HG02798 (cell line): Measurements from ENCODE around the gene GID4.
A peak's percentile ranks its signal among the peaks of the same experiment; 100 is the strongest.
"Not testable (repeated sequence)": the region's sequence is repeated elsewhere in the genome, so short reads cannot be mapped to it uniquely, and the experiment has no call there.

Source experiments
- ATAC-seq: cut with Tn5 transposase; IDR thresholded peaks from one replicate; pipeline ENCODE4 v1.9.1; 2021; ENCODE audit warnings: mild to moderate bottlenecking; ENCODE audit not compliant: unreplicated experiment, poor library complexity

The GID4 gene

DNA sequence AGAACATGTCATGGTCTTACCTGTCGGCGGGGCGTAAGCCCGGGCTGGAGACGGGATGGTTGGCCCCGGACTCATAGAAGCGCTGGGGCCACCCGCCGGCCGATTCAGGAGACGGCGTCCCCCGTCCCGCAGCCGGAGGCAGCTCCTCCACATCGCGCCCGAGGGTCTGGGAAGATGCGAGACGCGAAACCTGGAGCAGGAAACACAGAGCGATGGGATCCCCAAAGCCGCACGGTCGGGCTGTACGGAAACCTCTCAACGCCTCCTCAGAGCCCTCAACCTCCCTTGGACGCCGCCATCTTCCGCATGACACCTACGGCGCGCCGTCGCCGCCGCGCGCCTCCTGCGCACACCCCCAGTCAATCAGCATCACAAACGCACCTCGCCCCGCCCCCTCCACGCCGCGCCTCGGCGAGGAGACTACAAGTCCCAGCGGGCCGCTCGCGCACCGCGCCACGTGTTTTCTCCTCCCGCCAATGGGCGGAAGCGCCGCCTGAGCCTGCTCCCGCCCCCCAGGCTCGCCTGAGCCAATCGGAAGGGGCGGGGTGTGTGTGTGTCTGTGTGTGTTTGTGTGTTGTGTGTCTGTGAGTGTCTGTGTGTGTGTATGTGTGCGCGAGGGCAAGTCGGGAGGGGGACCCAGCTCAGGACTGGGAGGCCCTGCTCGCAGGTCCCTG lies at the start of gene GID4, which contains the start of gene ATPAF2:
TSS of gene GID4 (plus strand) at position 548 of the 674 bp plus-strand sequence. CDS start at position 605, 57 bp downstream.
TSS of gene ATPAF2 (minus strand) at position 308 of the 674 bp plus-strand sequence. CDS start at position 153, 155 bp downstream.
- peak; percentile 95 for ATAC-seq

DNA sequence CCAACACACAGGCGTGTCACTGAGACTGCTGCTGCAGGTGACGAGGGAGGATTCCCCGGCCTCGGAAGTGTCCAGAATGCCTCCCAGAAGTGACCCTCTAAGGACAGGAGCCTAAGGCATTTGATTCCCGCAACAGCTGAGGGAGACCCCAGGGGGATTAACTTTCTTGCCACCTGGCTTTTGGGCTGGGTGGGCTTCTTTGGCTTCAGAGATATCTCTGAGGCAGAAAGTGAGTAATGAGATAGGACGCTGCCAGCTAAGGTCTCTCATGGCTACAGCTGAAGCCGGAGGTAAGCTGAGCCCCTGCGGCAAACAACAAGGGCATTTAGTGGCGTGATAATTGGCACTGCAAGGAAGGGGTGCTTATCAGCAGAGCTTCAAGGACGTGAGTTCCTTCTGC lies 49.6 kb upstream of the GID4 start:
- no peak for ATAC-seq

DNA sequence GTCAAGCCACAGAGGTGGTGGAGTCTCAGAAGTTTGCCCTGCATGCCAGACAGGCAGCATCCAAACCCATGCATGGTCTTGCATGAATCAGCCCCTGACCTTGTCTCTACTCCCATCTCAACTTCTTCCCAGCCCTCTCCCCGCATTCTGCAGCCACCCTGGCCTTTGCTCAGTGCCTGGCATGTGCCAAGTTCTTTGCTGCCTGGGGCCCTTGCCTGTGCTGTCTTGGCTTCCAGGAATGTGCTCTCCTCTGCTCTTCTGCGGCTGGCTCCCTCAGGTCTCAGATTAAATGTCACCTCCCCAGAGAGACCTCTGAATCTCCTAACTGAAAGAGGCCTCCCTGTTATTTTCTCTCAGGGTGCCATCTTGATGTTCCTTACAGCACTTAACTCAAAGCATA lies 48.9 kb upstream of the GID4 start:
- no peak for ATAC-seq

DNA sequence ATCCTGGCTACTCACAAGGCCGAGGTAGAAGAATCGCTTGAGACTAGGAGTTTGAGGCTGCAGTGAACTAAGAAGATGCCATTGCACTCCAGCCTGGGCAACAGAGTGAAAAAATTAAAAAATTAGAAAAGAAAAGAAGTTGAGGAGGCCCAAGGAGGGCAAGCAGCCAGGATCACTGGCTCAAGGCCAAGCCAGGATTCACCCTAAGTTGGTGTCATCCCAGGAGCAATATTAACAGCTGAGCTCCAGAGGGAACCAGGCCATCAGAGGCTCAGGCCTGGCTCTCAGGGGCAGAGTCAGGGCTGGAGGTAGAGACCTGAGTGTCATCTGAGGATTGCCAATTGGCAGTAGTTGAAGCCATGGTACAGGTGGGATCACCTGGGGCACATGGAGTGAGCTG lies 45.8 kb upstream of the GID4 start:
- no peak for ATAC-seq

GRCh38 chr17:17993852-17994251 lies 45.4 kb upstream of the GID4 start:
- ATAC-seq = no peak

DNA sequence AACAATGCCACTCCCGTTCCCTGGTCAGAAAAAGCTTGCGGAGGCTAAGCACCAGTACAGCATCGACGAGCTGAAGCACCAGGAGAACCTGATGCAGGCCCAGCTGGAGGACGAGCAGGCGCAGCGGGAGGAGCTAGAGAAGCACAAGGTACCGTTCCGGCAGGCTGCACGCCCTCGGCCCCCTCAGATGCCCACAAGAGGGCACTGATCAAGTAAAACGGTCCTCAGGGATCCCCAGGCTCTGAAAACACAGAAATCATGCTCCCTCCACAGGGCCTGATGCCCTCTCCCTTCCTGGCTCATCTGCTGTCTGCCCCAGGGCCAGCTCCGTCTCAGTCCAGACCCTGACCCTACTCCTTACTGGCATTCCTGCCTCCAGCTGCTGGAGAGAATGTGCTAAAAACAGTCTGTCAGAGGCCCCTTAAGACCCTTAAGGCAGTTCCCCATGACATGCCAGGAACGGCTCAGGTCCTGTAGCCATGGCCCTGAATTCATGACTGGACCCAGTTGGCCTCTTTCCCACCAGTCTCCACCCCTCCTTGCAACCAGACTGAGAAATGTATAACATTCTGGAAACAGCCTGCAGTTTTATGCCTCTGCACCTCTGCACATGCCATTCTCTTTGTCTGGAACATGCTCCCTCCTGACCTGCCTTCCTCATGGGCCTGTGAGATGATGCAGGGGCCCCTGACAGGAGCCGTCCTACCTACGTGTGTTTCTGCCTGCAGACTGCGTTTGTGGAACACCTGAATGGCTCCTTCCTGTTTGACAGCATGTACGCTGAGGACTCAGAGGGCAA lies 44.7 kb upstream of the GID4 start:
- ATAC-seq = no peak

DNA sequence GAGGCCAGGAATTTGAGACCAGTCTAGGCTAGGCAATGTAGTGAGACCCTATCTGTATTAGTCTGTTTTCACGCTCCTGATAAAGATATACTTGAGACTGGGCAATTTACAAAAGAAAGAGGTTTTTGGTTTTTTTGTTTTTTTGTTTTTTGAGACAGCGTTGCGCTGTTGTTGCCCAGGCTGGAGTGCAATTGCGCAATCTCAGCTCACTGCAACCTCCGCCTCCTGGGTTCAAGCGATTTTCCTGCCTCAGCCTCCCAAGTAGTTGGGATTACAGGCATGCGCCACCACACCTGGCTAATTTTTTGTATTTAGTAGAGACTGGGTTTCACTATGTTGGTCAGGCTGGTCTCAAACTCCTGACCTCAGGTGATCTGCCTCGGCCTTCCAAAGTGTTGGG lies 43.3 kb upstream of the GID4 start:
- not testable (repeated sequence) for ATAC-seq

GRCh38 chr17:17998934-17999333 lies 40.3 kb upstream of the GID4 start:
- no peak for ATAC-seq

DNA sequence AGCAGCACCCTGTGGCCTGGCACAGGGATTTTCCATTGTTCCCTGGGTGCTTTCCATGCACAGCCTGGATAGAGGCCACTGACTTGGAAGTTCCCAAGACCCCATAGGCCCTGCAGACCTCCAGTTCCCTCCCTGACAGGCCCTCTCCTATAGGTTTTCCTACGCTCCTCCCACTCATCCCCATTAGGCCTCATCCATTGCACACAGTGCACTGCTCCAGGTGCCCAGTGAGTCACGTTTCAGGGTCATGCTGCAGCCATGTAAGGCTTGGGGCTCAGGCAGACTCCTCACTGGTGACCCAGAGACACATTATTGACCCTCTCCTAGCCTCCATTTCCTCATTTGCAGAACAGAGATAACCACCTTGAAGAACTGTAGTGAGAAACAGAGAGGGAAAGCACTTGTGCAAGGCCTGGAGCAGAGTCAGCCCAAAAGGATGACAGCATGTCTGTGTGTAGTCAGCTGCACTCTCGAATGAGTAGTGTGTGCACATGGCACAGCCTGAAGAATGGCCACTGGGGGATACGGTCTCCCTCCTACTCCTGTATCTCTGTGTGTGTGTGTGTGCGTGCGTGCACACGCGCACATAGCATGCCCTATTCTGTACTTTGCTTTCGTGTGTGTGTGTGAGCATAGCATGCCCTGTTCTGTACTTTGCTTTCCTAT lies 39.7 kb upstream of the GID4 start:
- no peak for ATAC-seq

- ATAC-seq = no peak
These were observed 39.2 kb upstream of the GID4 start for GRCh38 chr17:18000030-18000408.

DNA sequence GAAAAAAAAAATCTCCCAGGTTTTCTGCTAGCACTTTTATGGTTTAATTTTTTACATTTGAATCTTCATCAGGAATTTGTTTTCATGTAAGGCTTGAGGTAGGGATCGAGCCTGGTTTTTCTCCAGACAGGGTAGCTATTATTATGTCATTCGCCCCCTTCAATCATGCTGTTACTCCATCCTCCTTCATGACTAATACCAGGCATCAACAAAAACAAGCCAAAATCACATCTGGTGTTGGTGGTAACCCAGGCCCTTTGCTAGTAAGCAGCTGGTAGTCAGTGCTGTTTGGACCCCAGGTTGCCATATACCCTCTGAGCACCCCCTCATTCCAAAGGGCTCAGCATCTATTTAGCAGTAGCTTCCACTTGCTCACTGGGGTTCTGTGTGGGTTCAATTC lies 37.0 kb upstream of the GID4 start:
- no peak for ATAC-seq

DNA sequence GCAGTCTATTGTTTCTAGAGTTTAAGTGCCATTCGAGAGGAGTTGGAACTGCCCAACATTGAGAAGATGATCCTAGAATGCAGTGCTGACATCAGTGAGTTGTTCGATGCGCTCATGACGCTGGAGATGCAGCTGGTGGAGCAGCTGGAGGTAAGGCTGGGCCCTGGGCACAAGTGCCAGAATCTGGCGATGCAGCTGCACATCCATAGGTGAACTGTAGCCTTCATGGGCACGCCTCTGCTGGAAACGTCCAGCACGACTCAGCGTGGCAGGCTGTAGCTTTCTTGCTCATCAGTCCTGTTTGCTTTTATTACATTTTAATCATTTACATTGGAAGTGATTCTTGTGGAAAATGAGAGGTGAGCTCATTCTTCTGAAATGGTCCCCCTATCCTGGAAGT lies 34.9 kb upstream of the GID4 start:
- no peak for ATAC-seq

- ATAC-seq = no peak
These were observed 34.3 kb upstream of the GID4 start for GRCh38 chr17:18004884-18005305.

- ATAC-seq = no peak
These were observed 33.7 kb upstream of the GID4 start for GRCh38 chr17:18005496-18005895.

DNA sequence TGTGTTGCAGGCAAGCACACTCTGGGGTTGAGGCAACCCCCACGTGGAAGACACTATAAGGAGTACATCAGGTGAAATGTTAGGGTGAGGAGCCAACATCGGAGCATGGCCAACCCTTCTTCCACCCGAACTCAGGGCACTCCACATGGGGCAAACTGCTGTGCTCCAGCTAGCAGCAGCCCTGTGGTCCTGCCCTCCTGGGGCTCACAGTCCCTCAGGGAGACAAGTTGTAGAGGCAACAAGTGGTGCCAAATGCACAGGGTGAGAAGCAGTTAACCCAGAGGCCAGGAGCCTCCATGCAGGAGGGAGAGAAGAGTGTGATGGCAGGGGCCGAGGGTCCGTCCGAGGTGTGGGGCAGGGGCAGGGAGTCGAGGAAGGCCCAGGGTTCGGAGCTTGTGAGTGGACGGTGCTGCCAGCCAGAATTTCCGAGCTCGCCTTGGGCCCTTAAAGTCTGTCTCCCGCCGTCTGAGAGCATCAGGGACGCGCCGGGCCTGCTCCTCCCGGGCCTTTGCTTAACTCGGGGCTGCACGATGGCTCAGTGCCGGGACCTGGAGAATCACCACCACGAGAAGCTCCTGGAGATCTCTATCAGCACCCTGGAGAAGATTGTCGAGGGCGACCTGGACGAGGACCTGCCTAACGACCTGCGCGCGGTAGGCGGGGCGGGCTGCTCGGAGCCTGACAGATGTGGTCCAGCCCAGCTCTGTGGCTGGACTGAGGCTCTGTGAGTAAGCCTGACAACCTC lies 32.5 kb upstream of the GID4 start:
- ATAC-seq = no peak

- ATAC-seq = no peak
These were observed 30.5 kb upstream of the GID4 start for GRCh38 chr17:18008496-18009268.

- no peak for ATAC-seq
These were observed 29.4 kb upstream of the GID4 start for GRCh38 chr17:18009609-18010420.

DNA sequence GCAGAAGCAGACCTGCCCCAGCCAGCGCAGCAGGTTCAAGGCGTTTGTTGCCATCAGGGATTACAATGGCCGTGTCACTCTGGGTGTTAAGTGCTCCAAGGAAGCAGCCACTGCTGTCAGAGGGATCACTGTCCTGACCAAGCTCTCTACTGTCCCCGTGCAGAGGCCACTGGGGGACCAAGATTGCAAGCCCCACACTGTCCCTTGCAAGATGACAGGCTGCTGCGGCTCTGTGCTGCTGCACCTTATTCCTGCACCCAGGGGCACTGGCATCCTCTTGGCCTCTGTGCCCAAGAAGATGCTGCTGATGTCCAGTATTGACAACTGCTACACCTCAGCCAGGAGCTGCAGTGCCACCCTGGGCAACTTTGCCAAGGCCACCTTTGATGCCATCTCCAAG lies 27.9 kb upstream of the GID4 start:
- no peak for ATAC-seq

- ATAC-seq = no peak
These were observed 25.2 kb upstream of the GID4 start for GRCh38 chr17:18014006-18014405.
